Measurements from ENCODE around the gene SIRT3.
"Not testable (repeated sequence)": the region's sequence is repeated elsewhere in the genome, so short reads cannot be mapped to it uniquely, and the experiment has no call there.

SIRT3 gene

GRCh38 chr11:203056-203944 lies 32.8 kb downstream of the SIRT3 start:
- FAIRE-seq: no peak
- no peak for DNase-seq (ENCODE audit: insufficient read length, low spot score)
- no peak for TF ChIP-seq POLR2A (IDR thresholded peaks at IDR 0.05; ENCODE audit: low read depth, low read length)

GRCh38 chr11:202490-202889 lies 33.7 kb downstream of the SIRT3 start:
- TF ChIP-seq POLR2A (IDR thresholded peaks at IDR 0.05; ENCODE audit: low read depth, low read length): no peak
- FAIRE-seq (no peak), DNase-seq (ENCODE audit: insufficient read length, low spot score) (no peak)

GRCh38 chr11:201966-202365 lies 34.2 kb downstream of the SIRT3 start:
- TF ChIP-seq POLR2A (IDR thresholded peaks at IDR 0.05; ENCODE audit: low read depth, low read length): no peak
- no peak for FAIRE-seq
- DNase-seq (ENCODE audit: insufficient read length, low spot score): no peak

- FAIRE-seq: no peak
- TF ChIP-seq POLR2A (IDR thresholded peaks at IDR 0.05; ENCODE audit: low read depth, low read length): no peak
- no peak for DNase-seq (ENCODE audit: insufficient read length, low spot score)
Measured at GRCh38 chr11:200224-201003, 35.7 kb downstream of the SIRT3 start.

GRCh38 chr11:199782-200181 lies 36.4 kb downstream of the SIRT3 start:
- TF ChIP-seq POLR2A (IDR thresholded peaks at IDR 0.05; ENCODE audit: low read depth, low read length): no peak
- DNase-seq (ENCODE audit: insufficient read length, low spot score): no peak
- FAIRE-seq: no peak

GRCh38 chr11:199004-199581 lies 37.0 kb downstream of the SIRT3 start:
- no peak for FAIRE-seq
- no peak for DNase-seq (ENCODE audit: insufficient read length, low spot score)
- TF ChIP-seq POLR2A (IDR thresholded peaks at IDR 0.05; ENCODE audit: low read depth, low read length): 0 out of 2 replicates have a peak, but pooled peaks have one; percentile 6

- DNase-seq (ENCODE audit: insufficient read length, low spot score): no peak
- FAIRE-seq: no peak
- TF ChIP-seq POLR2A (IDR thresholded peaks at IDR 0.05; ENCODE audit: low read depth, low read length): no peak
Measured at GRCh38 chr11:198236-198806, 37.8 kb downstream of the SIRT3 start.

- FAIRE-seq: no peak
- no peak for TF ChIP-seq POLR2A (IDR thresholded peaks at IDR 0.05; ENCODE audit: low read depth, low read length)
- DNase-seq (ENCODE audit: insufficient read length, low spot score): no peak
Measured at GRCh38 chr11:197741-198235, 38.4 kb downstream of the SIRT3 start.

- no peak for FAIRE-seq
- no peak for TF ChIP-seq POLR2A (IDR thresholded peaks at IDR 0.05; ENCODE audit: low read depth, low read length)
- DNase-seq (ENCODE audit: insufficient read length, low spot score): no peak
Measured at GRCh38 chr11:196786-197731, 39.1 kb downstream of the SIRT3 start.

GRCh38 chr11:193481-193880 lies 42.7 kb downstream of the SIRT3 start:
- DNase-seq (ENCODE audit: insufficient read length, low spot score): not testable (repeated sequence)

GRCh38 chr11:192674-193128 lies 43.4 kb downstream of the SIRT3 start, which contains the start of gene SCGB1C1:
Gene SCGB1C1, plus strand, starts transcription at chr11:193078. Its CDS starts 22 bp downstream, at chr11:193100.
- not testable (repeated sequence) for FAIRE-seq; DNase-seq (ENCODE audit: insufficient read length, low spot score)

More at GRCh38 chr11:193481-193880, 42.7 kb downstream of the SIRT3 start:
- not testable (repeated sequence) for FAIRE-seq

GRCh38 chr11:191490-192478 lies 44.4 kb downstream of the SIRT3 start:
- DNase-seq (ENCODE audit: insufficient read length, low spot score): not testable (repeated sequence)
- peak; percentile 20 for FAIRE-seq

- not testable (repeated sequence) for FAIRE-seq; DNase-seq (ENCODE audit: insufficient read length, low spot score)
Measured at GRCh38 chr11:190546-190945, 45.6 kb downstream of the SIRT3 start.

GRCh38 chr11:189843-190311 lies 46.3 kb downstream of the SIRT3 start:
- not testable (repeated sequence) for FAIRE-seq; DNase-seq (ENCODE audit: insufficient read length, low spot score)

- FAIRE-seq; DNase-seq (ENCODE audit: insufficient read length, low spot score): not testable (repeated sequence)
Measured at GRCh38 chr11:189200-189783, 46.9 kb downstream of the SIRT3 start.

GRCh38 chr11:180242-180641 lies 55.9 kb downstream of the SIRT3 start:
- DNase-seq (ENCODE audit: insufficient read length, low spot score); FAIRE-seq: not testable (repeated sequence)

Data from H54 (cell line).